ENCODE measurements around the gene RYR1.

DNA sequence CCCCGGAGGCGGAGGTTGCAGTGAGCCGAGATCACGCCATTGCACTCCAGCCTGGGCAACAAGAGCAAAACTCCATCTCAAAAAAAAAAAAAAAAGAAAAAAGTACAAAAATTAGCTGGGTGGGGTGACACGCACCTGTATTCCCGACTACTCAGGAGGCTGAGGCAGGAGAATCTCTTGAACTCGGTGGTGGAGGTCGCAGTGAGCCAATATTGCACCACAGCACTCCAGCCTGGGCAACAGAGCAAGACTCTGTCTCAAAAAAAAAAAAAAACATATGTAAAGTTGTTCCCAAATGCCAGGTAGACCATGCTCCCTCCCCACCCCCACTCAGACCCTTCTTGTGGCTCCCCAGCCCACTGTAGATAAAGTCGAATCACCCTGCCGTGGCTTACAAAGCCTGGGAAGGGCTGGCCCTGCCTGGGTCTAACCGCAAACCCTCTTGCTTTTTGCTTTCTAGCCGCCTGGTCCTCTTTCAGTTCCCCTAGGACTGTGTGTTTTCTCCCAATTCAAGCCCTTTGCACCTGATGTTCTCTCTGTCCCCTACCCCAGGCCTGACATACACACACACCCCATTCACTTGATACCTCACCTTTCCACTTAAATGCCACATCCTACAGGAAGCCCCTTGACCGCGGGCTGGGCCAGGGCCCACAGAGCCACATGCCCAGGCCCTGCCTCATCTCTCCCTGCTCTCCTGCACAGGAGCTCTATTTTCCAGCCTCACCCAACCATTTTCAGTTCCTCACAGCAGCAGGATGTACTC is 149.9 kb downstream of the RYR1 start:
- TF ChIP-seq, protein P1, sequence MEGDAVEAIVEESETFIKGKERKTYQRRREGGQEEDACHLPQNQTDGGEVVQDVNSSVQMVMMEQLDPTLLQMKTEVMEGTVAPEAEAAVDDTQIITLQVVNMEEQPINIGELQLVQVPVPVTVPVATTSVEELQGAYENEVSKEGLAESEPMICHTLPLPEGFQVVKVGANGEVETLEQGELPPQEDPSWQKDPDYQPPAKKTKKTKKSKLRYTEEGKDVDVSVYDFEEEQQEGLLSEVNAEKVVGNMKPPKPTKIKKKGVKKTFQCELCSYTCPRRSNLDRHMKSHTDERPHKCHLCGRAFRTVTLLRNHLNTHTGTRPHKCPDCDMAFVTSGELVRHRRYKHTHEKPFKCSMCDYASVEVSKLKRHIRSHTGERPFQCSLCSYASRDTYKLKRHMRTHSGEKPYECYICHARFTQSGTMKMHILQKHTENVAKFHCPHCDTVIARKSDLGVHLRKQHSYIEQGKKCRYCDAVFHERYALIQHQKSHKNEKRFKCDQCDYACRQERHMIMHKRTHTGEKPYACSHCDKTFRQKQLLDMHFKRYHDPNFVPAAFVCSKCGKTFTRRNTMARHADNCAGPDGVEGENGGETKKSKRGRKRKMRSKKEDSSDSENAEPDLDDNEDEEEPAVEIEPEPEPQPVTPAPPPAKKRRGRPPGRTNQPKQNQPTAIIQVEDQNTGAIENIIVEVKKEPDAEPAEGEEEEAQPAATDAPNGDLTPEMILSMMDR (IDR thresholded peaks at IDR 0.05), result no peak
- TF ChIP-seq POLR2A (IDR thresholded peaks at IDR 0.05) (no peak), POLR2AphosphoS5 (IDR thresholded peaks at IDR 0.05) (no peak)
